GM21367 (cell line): Measurements from ENCODE around the gene FAM76B.

Experiments used
- ATAC-seq: cut with Tn5 transposase; IDR thresholded peaks from one replicate; pipeline ENCODE4 v1.9.1; 2021; ENCODE audit not compliant: unreplicated experiment

The FAM76B gene

GRCh38 chr11:95734009-95734572 is 55.5 kb downstream of the FAM76B start:
- ATAC-seq: no peak

- no peak for ATAC-seq
These were observed 56.5 kb downstream of the FAM76B start for GRCh38 chr11:95732930-95733602.

GRCh38 chr11:95729462-95729861 is 60.1 kb downstream of the FAM76B start:
- ATAC-seq: no peak

- ATAC-seq: no peak
These were observed 60.8 kb downstream of the FAM76B start for GRCh38 chr11:95728790-95729189.

GRCh38 chr11:95728094-95728493 is 61.5 kb downstream of the FAM76B start:
- no peak for ATAC-seq

GRCh38 chr11:95727620-95728019 is 62.0 kb downstream of the FAM76B start:
- ATAC-seq: no peak

GRCh38 chr11:95727111-95727510 is 62.5 kb downstream of the FAM76B start:
- ATAC-seq: no peak

- ATAC-seq: no peak
These were observed 64.4 kb downstream of the FAM76B start for GRCh38 chr11:95725196-95725595.

GRCh38 chr11:95723361-95723942 is 66.1 kb downstream of the FAM76B start:
- ATAC-seq: no peak

GRCh38 chr11:95720195-95720594 is 69.4 kb downstream of the FAM76B start:
- no peak for ATAC-seq
